ENCODE measurements around the gene CHD2.

- TF ChIP-seq, protein P1, sequence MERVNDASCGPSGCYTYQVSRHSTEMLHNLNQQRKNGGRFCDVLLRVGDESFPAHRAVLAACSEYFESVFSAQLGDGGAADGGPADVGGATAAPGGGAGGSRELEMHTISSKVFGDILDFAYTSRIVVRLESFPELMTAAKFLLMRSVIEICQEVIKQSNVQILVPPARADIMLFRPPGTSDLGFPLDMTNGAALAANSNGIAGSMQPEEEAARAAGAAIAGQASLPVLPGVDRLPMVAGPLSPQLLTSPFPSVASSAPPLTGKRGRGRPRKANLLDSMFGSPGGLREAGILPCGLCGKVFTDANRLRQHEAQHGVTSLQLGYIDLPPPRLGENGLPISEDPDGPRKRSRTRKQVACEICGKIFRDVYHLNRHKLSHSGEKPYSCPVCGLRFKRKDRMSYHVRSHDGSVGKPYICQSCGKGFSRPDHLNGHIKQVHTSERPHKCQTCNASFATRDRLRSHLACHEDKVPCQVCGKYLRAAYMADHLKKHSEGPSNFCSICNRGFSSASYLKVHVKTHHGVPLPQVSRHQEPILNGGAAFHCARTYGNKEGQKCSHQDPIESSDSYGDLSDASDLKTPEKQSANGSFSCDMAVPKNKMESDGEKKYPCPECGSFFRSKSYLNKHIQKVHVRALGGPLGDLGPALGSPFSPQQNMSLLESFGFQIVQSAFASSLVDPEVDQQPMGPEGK (CRISPR knock-in tag; IDR thresholded peaks at IDR 0.05; ENCODE audit: borderline replicate concordance), result no peak
- no peak for TF ChIP-seq BACH2 (CRISPR knock-in tag; IDR thresholded peaks at IDR 0.05; ENCODE audit: borderline replicate concordance)
- TF ChIP-seq TCF4 (CRISPR knock-in tag; IDR thresholded peaks at IDR 0.05; ENCODE audit: borderline replicate concordance), result no peak
- no peak for TF ChIP-seq ZNF8 (CRISPR knock-in tag; IDR thresholded peaks at IDR 0.05)
- no peak for TF ChIP-seq ARNTL (CRISPR knock-in tag; IDR thresholded peaks at IDR 0.05; ENCODE audit: borderline replicate concordance, low read depth)
- TF ChIP-seq ZFP3 (CRISPR knock-in tag; IDR thresholded peaks at IDR 0.05), result no peak
- TF ChIP-seq ZC3H10 (CRISPR knock-in tag; IDR thresholded peaks at IDR 0.05), result no peak
- no peak for TF ChIP-seq RARB (CRISPR knock-in tag; IDR thresholded peaks at IDR 0.05)
- no peak for TF ChIP-seq ZFP30 (CRISPR knock-in tag; IDR thresholded peaks at IDR 0.05)
- TF ChIP-seq, protein P2, sequence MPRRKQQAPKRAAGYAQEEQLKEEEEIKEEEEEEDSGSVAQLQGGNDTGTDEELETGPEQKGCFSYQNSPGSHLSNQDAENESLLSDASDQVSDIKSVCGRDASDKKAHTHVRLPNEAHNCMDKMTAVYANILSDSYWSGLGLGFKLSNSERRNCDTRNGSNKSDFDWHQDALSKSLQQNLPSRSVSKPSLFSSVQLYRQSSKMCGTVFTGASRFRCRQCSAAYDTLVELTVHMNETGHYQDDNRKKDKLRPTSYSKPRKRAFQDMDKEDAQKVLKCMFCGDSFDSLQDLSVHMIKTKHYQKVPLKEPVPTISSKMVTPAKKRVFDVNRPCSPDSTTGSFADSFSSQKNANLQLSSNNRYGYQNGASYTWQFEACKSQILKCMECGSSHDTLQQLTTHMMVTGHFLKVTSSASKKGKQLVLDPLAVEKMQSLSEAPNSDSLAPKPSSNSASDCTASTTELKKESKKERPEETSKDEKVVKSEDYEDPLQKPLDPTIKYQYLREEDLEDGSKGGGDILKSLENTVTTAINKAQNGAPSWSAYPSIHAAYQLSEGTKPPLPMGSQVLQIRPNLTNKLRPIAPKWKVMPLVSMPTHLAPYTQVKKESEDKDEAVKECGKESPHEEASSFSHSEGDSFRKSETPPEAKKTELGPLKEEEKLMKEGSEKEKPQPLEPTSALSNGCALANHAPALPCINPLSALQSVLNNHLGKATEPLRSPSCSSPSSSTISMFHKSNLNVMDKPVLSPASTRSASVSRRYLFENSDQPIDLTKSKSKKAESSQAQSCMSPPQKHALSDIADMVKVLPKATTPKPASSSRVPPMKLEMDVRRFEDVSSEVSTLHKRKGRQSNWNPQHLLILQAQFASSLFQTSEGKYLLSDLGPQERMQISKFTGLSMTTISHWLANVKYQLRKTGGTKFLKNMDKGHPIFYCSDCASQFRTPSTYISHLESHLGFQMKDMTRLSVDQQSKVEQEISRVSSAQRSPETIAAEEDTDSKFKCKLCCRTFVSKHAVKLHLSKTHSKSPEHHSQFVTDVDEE (CRISPR knock-in tag; IDR thresholded peaks at IDR 0.05), result no peak
- no peak for TF ChIP-seq ZNF70 (CRISPR knock-in tag; IDR thresholded peaks at IDR 0.05)
These were observed 129.8 kb downstream of the CHD2 start for GRCh38 chr15:93029836-93030429.
